GM10266 (cell line): ENCODE measurements around the gene ODC1.

Experiments
- DNase-seq: peaks from one replicate; pipeline ENCODE4 v3.0.0; 2012; ENCODE audit errors: extremely low spot score
- CTCF ChIP-seq: IDR thresholded peaks from 2 replicates; pipeline ENCODE4 v1.5.1; 2012; ENCODE audit warnings: mild to moderate bottlenecking, low read depth; ENCODE audit not compliant: control insufficient read depth, insufficient read depth; ENCODE audit errors: missing control alignments

Gene ODC1

GRCh38 chr2:10417551-10418335, 30.4 kb downstream of the ODC1 start:
- TF ChIP-seq CTCF, result no peak
- no peak for DNase-seq

- no peak for TF ChIP-seq CTCF
- DNase-seq, result no peak
Measured at GRCh38 chr2:10415640-10416039, 32.5 kb downstream of the ODC1 start.

GRCh38 chr2:10415048-10415447, 33.1 kb downstream of the ODC1 start:
- DNase-seq, result no peak
- no peak for TF ChIP-seq CTCF

- DNase-seq, result no peak
- TF ChIP-seq CTCF, result no peak
Measured at GRCh38 chr2:10414591-10414990, 33.5 kb downstream of the ODC1 start.

- no peak for DNase-seq
- no peak for TF ChIP-seq CTCF
Measured at GRCh38 chr2:10413991-10414451, 34.1 kb downstream of the ODC1 start.

GRCh38 chr2:10413503-10413902, 34.6 kb downstream of the ODC1 start:
- TF ChIP-seq CTCF, result no peak
- no peak for DNase-seq

- peak; percentile 71 for DNase-seq
- no peak for TF ChIP-seq CTCF
Measured at GRCh38 chr2:10412380-10412779, 35.7 kb downstream of the ODC1 start.
